ENCODE measurements around the gene C15orf39.

C15orf39 gene

DNA sequence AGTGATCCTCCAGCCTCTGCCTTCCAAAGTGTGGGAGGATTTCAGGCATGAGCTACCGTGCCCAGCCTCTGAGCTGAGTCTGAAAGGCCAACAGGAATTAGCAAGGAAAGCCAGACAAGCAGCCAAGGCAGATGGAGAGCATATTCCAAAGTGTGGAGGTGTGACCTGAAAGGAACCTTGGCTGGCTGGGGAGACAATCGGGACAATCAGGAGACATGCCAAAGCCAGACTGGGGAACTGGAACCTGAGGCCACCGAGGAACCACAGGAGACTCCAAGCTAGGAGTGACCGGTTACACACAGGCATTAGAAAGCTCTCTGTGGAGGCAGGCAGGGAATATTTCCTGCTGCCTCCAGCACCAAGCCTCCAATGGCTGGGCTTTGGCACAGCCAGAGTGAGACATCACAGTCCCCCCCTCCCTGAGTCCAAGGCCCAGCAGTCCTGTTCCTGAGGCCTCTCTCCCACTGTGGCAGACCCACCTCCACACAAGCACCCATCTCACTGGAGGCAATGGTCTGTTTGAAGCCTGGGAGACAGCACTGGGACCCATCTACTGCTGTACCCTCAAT is 4.5 kb upstream of the C15orf39 start:
- Mint-ChIP-seq H3K4me3 (no peak overlapping the region), H3K9me3 (no peaks in the 10 kb centered on the region), H3K4me1 (peaks cover 35% of the 10 kb centered on the region), H3K27ac (peak overlapping the region; percentile 73), H3K27me3 (peaks cover 48% of the 10 kb centered on the region), H3K36me3 (peaks cover under 1% of the 10 kb centered on the region)
- CTCF ChIA-PET = interaction anchor here (1.3 to 1.9 kb wide), 2 partner anchors 154 to 168 kb away, joined by 3 to 5 read pairs; no protein-coding TSS in a partner anchor
- no peak for DNase-seq

DNA sequence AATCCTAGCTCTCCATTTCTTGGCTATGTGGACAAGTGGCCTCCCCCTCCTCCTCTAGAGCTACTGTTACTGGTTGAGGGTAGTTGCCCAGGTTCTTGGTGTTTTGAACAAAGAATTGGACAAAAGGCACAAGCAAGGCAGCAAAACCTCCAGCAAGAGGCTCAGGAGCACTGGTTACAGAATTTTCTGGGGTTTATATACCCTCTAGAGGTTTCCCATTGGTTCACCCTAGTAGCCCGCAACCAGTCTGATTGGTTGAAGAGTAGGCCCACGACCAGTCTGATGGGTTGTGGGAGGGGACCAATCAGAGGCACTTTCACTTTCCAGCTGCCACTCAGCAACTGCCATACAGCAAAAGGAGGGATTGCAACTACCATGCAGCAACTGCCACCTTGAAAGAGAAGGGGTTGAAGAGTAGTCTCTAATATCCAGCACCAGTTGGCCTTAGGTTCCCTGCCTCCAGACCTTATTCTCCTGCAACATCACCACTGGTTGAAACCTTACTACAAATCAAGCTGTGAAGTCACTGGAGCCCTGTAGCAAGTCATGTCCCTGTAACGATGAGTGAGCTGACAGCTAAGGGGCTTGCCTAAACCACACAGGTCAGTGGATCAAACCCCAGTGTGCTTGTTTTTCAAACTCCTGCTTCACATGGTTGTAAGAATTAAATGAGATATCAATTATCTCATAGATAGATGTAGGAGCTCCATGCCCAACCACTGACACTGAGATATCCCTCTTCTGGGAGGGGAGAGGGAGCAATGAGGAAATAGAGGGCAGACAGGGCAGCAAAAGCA is 2.9 kb upstream of the C15orf39 start:
- CTCF ChIA-PET = interaction anchor here (1.2 to 4.1 kb wide), 3 partner anchors 155 to 169 kb away, joined by 3 to 56 read pairs (median 10); no protein-coding TSS in a partner anchor
- peak; percentile 70 for DNase-seq
- peak overlapping the region; percentile 39 for H3K4me3 Mint-ChIP-seq
- H3K9me3 Mint-ChIP-seq = no peaks in the 10 kb centered on the region
- peaks cover 32% of the 10 kb centered on the region for H3K27me3 Mint-ChIP-seq
- H3K36me3 Mint-ChIP-seq = peaks cover 3% of the 10 kb centered on the region
- peaks cover 42% of the 10 kb centered on the region for H3K4me1 Mint-ChIP-seq
- H3K27ac Mint-ChIP-seq = peak overlapping the region; percentile 74

DNA sequence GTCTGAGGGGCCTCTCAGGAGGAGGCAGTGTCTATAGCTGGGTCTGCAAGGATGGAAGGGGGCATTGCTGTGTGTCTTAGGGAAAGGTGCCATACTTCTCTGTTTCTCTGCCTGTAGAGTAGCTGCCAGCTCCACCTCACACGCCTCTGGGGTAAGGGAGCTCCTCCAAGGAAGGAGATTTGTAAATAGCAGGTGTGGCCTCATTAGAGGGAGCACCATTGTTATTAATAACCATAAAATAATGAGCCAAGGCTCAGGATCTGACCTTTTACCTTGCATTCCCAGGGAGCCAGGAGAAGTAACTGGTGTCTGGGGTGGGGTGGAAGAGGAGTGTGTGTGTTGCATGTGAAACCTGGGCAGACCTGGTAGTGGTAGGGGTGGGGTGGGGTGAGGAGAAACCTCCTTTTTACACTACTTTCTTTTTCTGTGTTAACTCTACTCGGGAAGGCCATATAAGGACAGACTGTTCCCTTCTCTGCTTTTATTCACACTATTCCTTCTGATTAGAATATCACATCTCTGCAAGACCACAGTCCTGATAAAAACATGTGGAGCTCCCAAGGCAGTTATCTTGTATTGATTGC is 2.2 kb upstream of the C15orf39 start:
- Mint-ChIP-seq H3K36me3 (peaks cover 5% of the 10 kb centered on the region), H3K27me3 (peaks cover 26% of the 10 kb centered on the region), H3K9me3 (no peaks in the 10 kb centered on the region), H3K27ac (peak overlapping the region; percentile 72), H3K4me1 (peaks cover 49% of the 10 kb centered on the region), H3K4me3 (peak overlapping the region; percentile 39)
- DNase-seq = peak; percentile 48
- CTCF ChIA-PET = interaction anchor here (0.9 to 4.1 kb wide), 4 partner anchors 156 to 170 kb away, joined by 3 to 56 read pairs (median 7); no protein-coding TSS in a partner anchor

DNA sequence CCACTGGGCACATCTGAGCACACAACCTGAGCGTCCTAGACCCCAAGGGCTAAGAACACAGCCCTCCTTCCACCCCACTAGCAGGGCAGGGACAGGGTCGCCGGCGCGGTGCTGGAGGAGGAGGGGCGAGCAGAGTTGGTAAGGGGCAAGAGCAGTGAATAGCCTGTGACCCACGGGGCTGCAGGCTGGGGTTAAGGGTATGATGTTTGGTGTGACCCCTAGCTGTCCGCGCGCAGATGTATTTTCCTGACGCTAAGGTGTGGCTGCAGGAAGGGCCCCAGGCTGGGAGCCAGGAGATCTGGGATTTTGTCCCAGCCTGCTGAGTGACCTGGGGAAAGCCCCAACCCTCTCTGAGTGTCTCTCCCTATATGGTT is 1.3 kb upstream of the C15orf39 start:
- CTCF ChIA-PET = interaction anchor here (0.9 to 4.1 kb wide), 5 partner anchors 71 to 177 kb away, joined by 4 to 56 read pairs (median 8); partner anchors contain the start of gene PPCDC

GRCh38 chr15:75200765-75201615 is 692 bp upstream of the C15orf39 start:
- CTCF ChIA-PET = interaction anchor here (0.7 to 4.1 kb wide), 21 partner anchors 10 to 244 kb away, joined by 3 to 56 read pairs (median 4); partner anchors contain the start of gene PPCDC
- DNase-seq = peak; percentile 77

More for the DNA sequence above, 1.3 kb upstream of the C15orf39 start:
- H3K27ac Mint-ChIP-seq = peak overlapping the region; percentile 92
- H3K4me1 Mint-ChIP-seq = peaks cover 59% of the 10 kb centered on the region
- H3K36me3 Mint-ChIP-seq = peaks cover 7% of the 10 kb centered on the region
- H3K9me3 Mint-ChIP-seq = no peaks in the 10 kb centered on the region
- no peak for DNase-seq
- H3K4me3 Mint-ChIP-seq = peak overlapping the region; percentile 90
- peaks cover 17% of the 10 kb centered on the region for H3K27me3 Mint-ChIP-seq

GRCh38 chr15:75202251-75203016 is 752 bp downstream of the C15orf39 start:
- Mint-ChIP-seq H3K4me1 (peaks cover 57% of the 10 kb centered on the region), H3K27me3 (no peaks in the 10 kb centered on the region)

More at GRCh38 chr15:75200765-75201615, 692 bp upstream of the C15orf39 start:
- peak overlapping the region; percentile 90 for H3K4me3 Mint-ChIP-seq
- H3K27me3 Mint-ChIP-seq = peaks cover 11% of the 10 kb centered on the region
- H3K36me3 Mint-ChIP-seq = peaks cover 7% of the 10 kb centered on the region
- peaks cover 59% of the 10 kb centered on the region for H3K4me1 Mint-ChIP-seq
- H3K9me3 Mint-ChIP-seq = no peaks in the 10 kb centered on the region
- peak overlapping the region; percentile 92 for H3K27ac Mint-ChIP-seq

GRCh38 chr15:75203017-75203907 is 1.6 kb downstream of the C15orf39 start:
- H3K4me1 Mint-ChIP-seq = peaks cover 56% of the 10 kb centered on the region
- H3K36me3 Mint-ChIP-seq = peaks cover 7% of the 10 kb centered on the region
- peak overlapping the region; percentile 95 for H3K27ac Mint-ChIP-seq
- peak overlapping the region; percentile 90 for H3K4me3 Mint-ChIP-seq
- DNase-seq = no peak
- no peaks in the 10 kb centered on the region for H3K9me3 Mint-ChIP-seq
- CTCF ChIA-PET = interaction anchor here (0.6 to 4.7 kb wide), 16 partner anchors 27 to 416 kb away, joined by 3 to 109 read pairs (median 4); partner anchors contain the start of gene PPCDC
- no peaks in the 10 kb centered on the region for H3K27me3 Mint-ChIP-seq

More at GRCh38 chr15:75202251-75203016, 752 bp downstream of the C15orf39 start:
- DNase-seq = peak; percentile 92
- CTCF ChIA-PET = interaction anchor here (0.7 to 4.7 kb wide), 21 partner anchors 73 to 245 kb away, joined by 3 to 109 read pairs (median 6); partner anchors contain the start of gene PPCDC
- peaks cover 7% of the 10 kb centered on the region for H3K36me3 Mint-ChIP-seq
- H3K4me3 Mint-ChIP-seq = peak overlapping the region; percentile 90
- no peaks in the 10 kb centered on the region for H3K9me3 Mint-ChIP-seq
- H3K27ac Mint-ChIP-seq = peak overlapping the region; percentile 95

- DNase-seq = no peak
- Mint-ChIP-seq H3K9me3 (no peaks in the 10 kb centered on the region), H3K4me3 (peak overlapping the region; percentile 90), H3K27ac (peak overlapping the region; percentile 81), H3K36me3 (peaks cover 11% of the 10 kb centered on the region), H3K27me3 (no peaks in the 10 kb centered on the region), H3K4me1 (peaks cover 52% of the 10 kb centered on the region)
- CTCF ChIA-PET = interaction anchor here (0.6 to 4.7 kb wide), 18 partner anchors 11 to 417 kb away, joined by 3 to 109 read pairs (median 4); no protein-coding TSS in a partner anchor
These were observed 2.2 kb downstream of the C15orf39 start for GRCh38 chr15:75203908-75204263.

- DNase-seq = peak; percentile 94
- Mint-ChIP-seq H3K27ac (peak overlapping the region; percentile 75), H3K4me1 (peaks cover 52% of the 10 kb centered on the region), H3K4me3 (peak overlapping the region; percentile 90), H3K27me3 (no peaks in the 10 kb centered on the region), H3K9me3 (no peaks in the 10 kb centered on the region), H3K36me3 (peaks cover 17% of the 10 kb centered on the region)
- CTCF ChIA-PET = interaction anchor here (0.6 to 4.7 kb wide), 18 partner anchors 12 to 417 kb away, joined by 3 to 109 read pairs (median 4); no protein-coding TSS in a partner anchor
These were observed 2.8 kb downstream of the C15orf39 start for GRCh38 chr15:75204340-75205063.

DNA sequence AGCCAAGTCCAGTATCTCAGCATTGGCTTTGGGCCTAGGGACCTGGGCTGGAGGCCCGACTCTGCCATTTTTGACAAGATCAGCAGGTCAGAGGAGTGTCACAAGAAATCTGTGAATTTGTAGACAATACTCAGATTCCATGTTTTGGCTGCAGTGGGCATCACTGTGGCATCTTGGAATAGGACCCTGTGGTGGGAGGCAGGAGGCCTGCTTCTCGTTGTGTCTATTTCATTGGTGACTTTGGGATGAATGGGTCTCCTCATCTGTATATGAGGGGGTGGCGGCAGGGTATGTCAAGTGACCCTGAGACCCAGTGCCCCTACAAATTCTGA is 3.3 kb downstream of the C15orf39 start:
- Mint-ChIP-seq H3K36me3 (peaks cover 20% of the 10 kb centered on the region), H3K4me1 (peaks cover 51% of the 10 kb centered on the region), H3K9me3 (no peaks in the 10 kb centered on the region)

GRCh38 chr15:75206006-75206405 is 4.3 kb downstream of the C15orf39 start:
- no peak overlapping the region for H3K27ac Mint-ChIP-seq
- H3K36me3 Mint-ChIP-seq = peaks cover 21% of the 10 kb centered on the region
- CTCF ChIA-PET = interaction anchor here (2.8 to 4.7 kb wide), 3 partner anchors 163 to 178 kb away, joined by 9 to 109 read pairs (median 66); no protein-coding TSS in a partner anchor

More for the DNA sequence above, 3.3 kb downstream of the C15orf39 start:
- H3K27me3 Mint-ChIP-seq = no peaks in the 10 kb centered on the region
- CTCF ChIA-PET = interaction anchor here (0.6 to 4.7 kb wide), 8 partner anchors 12 to 177 kb away, joined by 3 to 109 read pairs (median 13); no protein-coding TSS in a partner anchor
- H3K4me3 Mint-ChIP-seq = no peak overlapping the region
- peak overlapping the region; percentile 75 for H3K27ac Mint-ChIP-seq
- no peak for DNase-seq

More at GRCh38 chr15:75206006-75206405, 4.3 kb downstream of the C15orf39 start:
- H3K4me3 Mint-ChIP-seq = no peak overlapping the region
- peaks cover 46% of the 10 kb centered on the region for H3K4me1 Mint-ChIP-seq
- no peaks in the 10 kb centered on the region for H3K27me3 Mint-ChIP-seq
- H3K9me3 Mint-ChIP-seq = no peaks in the 10 kb centered on the region
- no peak for DNase-seq
